Ramos (cell line): Measurements from ENCODE around the gene ZNF646.

Experiments used
- in situ Hi-C: fragments of 300-500 bp; cut with MboI; formaldehyde crosslinking; loops from one replicate; pipeline ENCODE4 v1.14.3; 2022; ENCODE audit warnings: low sequenced_read_pairs; ENCODE audit not compliant: unreplicated experiment

Gene ZNF646

GRCh38 chr16:31128711-31129567 lies 54.7 kb downstream of the ZNF646 start:
- in situ Hi-C loops = no loop called here

GRCh38 chr16:31129568-31130335 lies 55.5 kb downstream of the ZNF646 start:
- in situ Hi-C loops = no loop called here

- in situ Hi-C loops = no loop called here
Measured at GRCh38 chr16:31130336-31130891, 56.2 kb downstream of the ZNF646 start.

GRCh38 chr16:31130899-31131298 lies 56.7 kb downstream of the ZNF646 start:
- in situ Hi-C loops = no loop called here

- in situ Hi-C loops = no loop called here
Measured at GRCh38 chr16:31131416-31131815, 57.2 kb downstream of the ZNF646 start.

- in situ Hi-C loops = no loop called here
Measured at GRCh38 chr16:31131841-31132271, 57.6 kb downstream of the ZNF646 start.

- in situ Hi-C loops = no loop called here
Measured at GRCh38 chr16:31132303-31132979, 58.2 kb downstream of the ZNF646 start.

GRCh38 chr16:31133046-31133501 lies 58.9 kb downstream of the ZNF646 start:
- in situ Hi-C loops = no loop called here
